Skeletal muscle tissue (tissue), 4 donors: ENCODE data around the gene CYP2B6. TPM values are rescaled to one million over a fixed set of nuclear protein-coding genes. Genes with fewer than 3 reads are reported as not detected.
"Not testable (repeated sequence)": the region's sequence is repeated elsewhere in the genome, so short reads cannot be mapped to it uniquely, and the experiment has no call there.

Experiments
- H3K27ac ChIP-seq: one replicate; pipeline ENCODE4 v1.7.0; 2013; ENCODE audit warnings: mild to moderate bottlenecking, low read depth, low read length, inconsistent platforms
- H3K27me3 ChIP-seq, 3 donors: one replicate each; pipeline ENCODE4 v1.7.0; 2013; ENCODE audit warnings: low read length in 3 of 3; ENCODE audit not compliant: control insufficient read depth in 3 of 3, insufficient read depth in 3 of 3
- H3K36me3 ChIP-seq, 3 donors: one replicate each; pipeline ENCODE4 v1.7.0; 2013; ENCODE audit warnings: low read length in 3 of 3; ENCODE audit not compliant: control insufficient read depth in 3 of 3, insufficient read depth in 3 of 3
- H3K4me1 ChIP-seq, 3 donors: one replicate each; pipeline ENCODE4 v1.7.0; 2013; ENCODE audit warnings: low read length in 3 of 3, mild to moderate bottlenecking in 3 of 3; ENCODE audit not compliant: control insufficient read depth in 3 of 3, insufficient read depth in 3 of 3
- H3K4me3 ChIP-seq, 3 donors: one replicate each; pipeline ENCODE4 v1.7.0; 2013; ENCODE audit warnings: low read length in 3 of 3
- H3K9ac ChIP-seq, 3 donors: one replicate each; pipeline ENCODE4 v1.7.0; 2013; ENCODE audit warnings: low read length in 3 of 3, mild to moderate bottlenecking in 3 of 3, moderate library complexity in 2 of 3, low read depth in 1 of 3
- H3K9me3 ChIP-seq, 3 donors: one replicate each; pipeline ENCODE4 v1.7.0; 2013; ENCODE audit warnings: low read length in 3 of 3; ENCODE audit not compliant: control insufficient read depth in 3 of 3
- total RNA-seq: library from RNA; depleted of rRNA; stranded (reverse); fragments of >200 nt; gene quantifications from one replicate; pipeline ENCODE4 v1.2.3, GENCODE V29; 2014
- donor health status: Osteomylitis.

CYP2B6 gene
- total RNA-seq, 1 donor from 2014 or later = not detected

- Histone ChIP-seq H3K27ac (no peak overlapping the region), H3K9ac (no peak overlapping the region), H3K4me3 (no peak overlapping the region), H3K9me3 (no peaks in the 10 kb centered on the region), H3K36me3 (no peaks in the 10 kb centered on the region), H3K27me3 (peaks cover 11 to 23% (median 15%) of the 10 kb centered on the region in 3 donors), H3K4me1 (no peaks in the 10 kb centered on the region)
These were observed 36.3 kb downstream of the CYP2B6 start for GRCh38 chr19:41027273-41027967.

- Histone ChIP-seq H3K9me3 (no peaks in the 10 kb centered on the region), H3K9ac (no peak overlapping the region), H3K27ac (no peak overlapping the region), H3K36me3 (no peaks in the 10 kb centered on the region), H3K27me3 (peaks cover 6 to 16% (median 7%) of the 10 kb centered on the region in 3 donors), H3K4me3 (no peak overlapping the region), H3K4me1 (no peaks in the 10 kb centered on the region)
These were observed 38.7 kb downstream of the CYP2B6 start for GRCh38 chr19:41029524-41030432.

- no peak overlapping the region for H3K27ac ChIP-seq
- H3K36me3 ChIP-seq = no peaks in the 10 kb centered on the region
- peaks cover 3 to 13% (median 3%) of the 10 kb centered on the region in 3 donors for H3K27me3 ChIP-seq
- no peak overlapping the region for H3K9ac ChIP-seq
- no peaks in the 10 kb centered on the region for H3K4me1 ChIP-seq
- no peaks in the 10 kb centered on the region for H3K9me3 ChIP-seq
- no peak overlapping the region for H3K4me3 ChIP-seq
These were observed 39.6 kb downstream of the CYP2B6 start for GRCh38 chr19:41030651-41031050.

- no peaks in the 10 kb centered on the region for H3K36me3 ChIP-seq
- H3K9ac ChIP-seq = no peak overlapping the region
- H3K4me1 ChIP-seq = no peaks in the 10 kb centered on the region
- H3K27ac ChIP-seq = no peak overlapping the region
- H3K9me3 ChIP-seq = no peaks in the 10 kb centered on the region
- H3K27me3 ChIP-seq = peaks cover 0 to 4% (median 3%) of the 10 kb centered on the region in 3 donors
- H3K4me3 ChIP-seq = no peak overlapping the region
These were observed 40.8 kb downstream of the CYP2B6 start for GRCh38 chr19:41031916-41032315.

GRCh38 chr19:41033324-41033723, 42.2 kb downstream of the CYP2B6 start:
- H3K36me3 ChIP-seq, H3K27me3 ChIP-seq, H3K4me1 ChIP-seq, H3K27ac ChIP-seq, H3K4me3 ChIP-seq, H3K9me3 ChIP-seq, H3K9ac ChIP-seq: not testable (repeated sequence)

- no peak overlapping the region for H3K4me3 ChIP-seq
- no peaks in the 10 kb centered on the region for H3K4me1 ChIP-seq
- H3K9ac ChIP-seq = no peak overlapping the region
- no peaks in the 10 kb centered on the region for H3K9me3 ChIP-seq
- no peak overlapping the region for H3K27ac ChIP-seq
- no peaks in the 10 kb centered on the region for H3K27me3 ChIP-seq
- H3K36me3 ChIP-seq = no peaks in the 10 kb centered on the region
These were observed 48.7 kb downstream of the CYP2B6 start for GRCh38 chr19:41039806-41040205.

- not testable (repeated sequence) for H3K9me3 ChIP-seq, H3K27ac ChIP-seq, H3K4me3 ChIP-seq, H3K4me1 ChIP-seq, H3K36me3 ChIP-seq, H3K9ac ChIP-seq, H3K27me3 ChIP-seq
These were observed 54.0 kb downstream of the CYP2B6 start for GRCh38 chr19:41045095-41045494.

GRCh38 chr19:41050426-41050825, 59.3 kb downstream of the CYP2B6 start:
- H3K36me3 ChIP-seq = no peaks in the 10 kb centered on the region
- peaks cover 0 to 5% (median 0%) of the 10 kb centered on the region in 3 donors for H3K27me3 ChIP-seq
- no peaks in the 10 kb centered on the region for H3K4me1 ChIP-seq
- no peak overlapping the region for H3K9ac ChIP-seq
- H3K9me3 ChIP-seq = no peaks in the 10 kb centered on the region
- H3K4me3 ChIP-seq = no peak overlapping the region
- no peak overlapping the region for H3K27ac ChIP-seq

- not testable (repeated sequence) for H3K4me1 ChIP-seq, H3K27ac ChIP-seq, H3K9ac ChIP-seq, H3K4me3 ChIP-seq, H3K9me3 ChIP-seq, H3K27me3 ChIP-seq, H3K36me3 ChIP-seq
These were observed 61.1 kb downstream of the CYP2B6 start for GRCh38 chr19:41052162-41052561.

- not testable (repeated sequence) for H3K9me3 ChIP-seq
These were observed 62.2 kb downstream of the CYP2B6 start for GRCh38 chr19:41053331-41053730.

More at GRCh38 chr19:41053331-41053730, 62.2 kb downstream of the CYP2B6 start:
- not testable (repeated sequence) for H3K4me1 ChIP-seq, H3K27me3 ChIP-seq, H3K9ac ChIP-seq, H3K36me3 ChIP-seq, H3K27ac ChIP-seq, H3K4me3 ChIP-seq
